H1 (cell line): ENCODE results near the gene SMIM35. TPM values are rescaled to one million over a fixed set of nuclear protein-coding genes. Genes with fewer than 3 reads are reported as not detected.
A peak's percentile ranks its signal among the peaks of the same experiment; 100 is the strongest.

Experiments
- CTCF ChIA-PET: fragments of 300-600 bp; sonication (Branson Sonifier 250); formaldehyde crosslinking; loops from one replicate; lab custom pipeline; 2021; ENCODE audit not compliant: partially characterized antibody; lab: Charles Lee
- POLR2A ChIA-PET: fragments of 300-600 bp; sonication (Branson Sonifier 250); formaldehyde crosslinking; loops from one replicate; lab custom pipeline; 2021; ENCODE audit warnings: inconsistent platforms; ENCODE audit not compliant: partially characterized antibody; lab: Charles Lee
- DNase-seq, 2 experiments: peaks; one replicate each; pipeline versions ENCODE4 v3.0.0 to v3.0.0-alpha.2; 2010 to 2022; ENCODE audit warnings: low spot score in 2 of 2, low read depth in 1 of 2, mixed read lengths in 1 of 2
- FAIRE-seq: peaks from 2 replicates; lab custom pipeline; 2011; peaks lifted over from hg19 to GRCh38; lab: Jason Lieb, UNC
- H2AFZ ChIP-seq: 2 replicates; pipeline ENCODE4 v1.8.1; 2012; ENCODE audit warnings: low read length, inconsistent platforms
- H2AK5ac ChIP-seq: 2 replicates; pipeline ENCODE4 v1.6.1; 2013; ENCODE audit warnings: low read depth, low read length
- H2BK120ac ChIP-seq: replicated peaks from 2 replicates; pipeline ENCODE3; 2013; ENCODE audit warnings: low read depth, low read length, inconsistent platforms
- H2BK12ac ChIP-seq: 2 replicates; pipeline ENCODE4 v1.6.1; 2013; ENCODE audit warnings: low read depth, low read length
- H2BK15ac ChIP-seq: 2 replicates; pipeline ENCODE4 v1.6.1; 2013; ENCODE audit warnings: low read length
- H2BK20ac ChIP-seq: 2 replicates; pipeline ENCODE4 v1.6.1; 2013; ENCODE audit warnings: low read length
- H2BK5ac ChIP-seq: 2 replicates; pipeline ENCODE4 v1.6.1; 2013; ENCODE audit warnings: low read depth, low read length
- H3K14ac ChIP-seq: 2 replicates; pipeline ENCODE4 v1.6.1; 2013; ENCODE audit warnings: inconsistent platforms; ENCODE audit not compliant: insufficient read length
- H3K18ac ChIP-seq: 2 replicates; pipeline ENCODE4 v1.6.1; 2013; ENCODE audit warnings: low read length; ENCODE audit errors: extremely low read depth
- H3K23ac ChIP-seq: 2 replicates; pipeline ENCODE4 v1.6.1; 2013; ENCODE audit warnings: inconsistent platforms; ENCODE audit not compliant: insufficient read length
- H3K23me2 ChIP-seq: 2 replicates; pipeline ENCODE4 v1.6.1; 2013; ENCODE audit warnings: low read depth, low read length
- H3K27ac ChIP-seq: 2 replicates; pipeline ENCODE4 v1.6.1; 2011; ENCODE audit warnings: low read depth, low read length, inconsistent platforms
- H3K27me3 ChIP-seq, 4 experiments: replicated peaks in 1 of 4; 1 replicate in 1 of 4; 2 replicates in 3 of 4; pipeline versions ENCODE4 v1.6.1 to v1.8.1; 2011 to 2013; ENCODE audit warnings: low read length in 3 of 4, mild to moderate bottlenecking in 3 of 4, inconsistent platforms in 2 of 4, mixed read lengths in 2 of 4, moderate library complexity in 1 of 4; ENCODE audit not compliant: control insufficient read depth in 3 of 4, insufficient read depth in 3 of 4; ENCODE audit errors: extremely low read depth in 1 of 4
- H3K36me3 ChIP-seq, 4 experiments: 2 replicates each; pipeline versions ENCODE4 v1.6.1 to v1.8.1; 2011 to 2013; ENCODE audit warnings: mild to moderate bottlenecking in 4 of 4, low read length in 3 of 4, moderate library complexity in 2 of 4, control low read depth in 1 of 4, inconsistent platforms in 1 of 4; ENCODE audit not compliant: insufficient read depth in 4 of 4, control insufficient read depth in 2 of 4
- H3K4ac ChIP-seq: replicated peaks from 2 replicates; pipeline ENCODE3; 2013; ENCODE audit warnings: low read length, low read depth, mixed read lengths, inconsistent platforms; ENCODE audit not compliant: insufficient read length
- H3K4me1 ChIP-seq, 4 experiments: replicated peaks in 1 of 4; 1 replicate in 1 of 4; 2 replicates in 3 of 4; pipeline versions ENCODE4 v1.6.1 to v1.8.1; 2011 to 2013; ENCODE audit warnings: low read length in 3 of 4, inconsistent platforms in 2 of 4, mixed read lengths in 1 of 4; ENCODE audit not compliant: insufficient read depth in 4 of 4, control insufficient read depth in 3 of 4
- H3K4me2 ChIP-seq, 2 experiments: 2 replicates each; pipeline versions ENCODE4 v1.6.1 to v1.8.1; 2011 to 2013; ENCODE audit warnings: low read depth in 2 of 2, low read length in 2 of 2, control low read depth in 1 of 2, inconsistent platforms in 1 of 2, mild to moderate bottlenecking in 1 of 2; ENCODE audit not compliant: insufficient read depth in 1 of 2
- H3K4me3 ChIP-seq, 4 experiments: fragments of 200-600, 300-600 bp in 1 of 4; sonication (generic), shearing (Covaris generic), sonication (Bioruptor Twin) in 1 of 4; 2 replicates each; pipeline versions ENCODE4 v1.5.1 to v1.8.1; 2011 to 2016; ENCODE audit warnings: low read length in 4 of 4, low read depth in 3 of 4, control low read depth in 2 of 4, inconsistent platforms in 2 of 4, mild to moderate bottlenecking in 2 of 4, mixed read lengths in 1 of 4, moderate library complexity in 1 of 4; ENCODE audit not compliant: insufficient read depth in 2 of 4; ENCODE audit errors: extremely low read depth in 1 of 4
- H3K56ac ChIP-seq: replicated peaks from 2 replicates; pipeline ENCODE3; 2013; ENCODE audit warnings: low read depth, mild to moderate bottlenecking, mixed read lengths, low read length, inconsistent platforms; ENCODE audit not compliant: insufficient read length
- H3K79me1 ChIP-seq: 2 replicates; pipeline ENCODE4 v1.6.1; 2013; ENCODE audit warnings: low read depth, low read length, control low read depth
- H3K79me2 ChIP-seq, 2 experiments: 2 replicates each; pipeline versions ENCODE4 v1.6.1 to v1.8.1; 2012 to 2013; ENCODE audit warnings: low read length in 2 of 2, mild to moderate bottlenecking in 2 of 2, inconsistent platforms in 1 of 2; ENCODE audit not compliant: insufficient read depth in 2 of 2, control insufficient read depth in 1 of 2
- H3K9ac ChIP-seq, 4 experiments: replicated peaks in 1 of 4; 1 replicate in 1 of 4; 2 replicates in 3 of 4; pipeline versions ENCODE4 v1.6.1 to v1.8.1; 2011 to 2013; ENCODE audit warnings: low read depth in 3 of 4, low read length in 3 of 4, control low read depth in 2 of 4, mild to moderate bottlenecking in 2 of 4, moderate library complexity in 2 of 4, inconsistent platforms in 1 of 4; ENCODE audit errors: extremely low read depth in 1 of 4
- H3K9me3 ChIP-seq, 2 experiments: 2 replicates each; pipeline versions ENCODE4 v1.6.1 to v1.8.1; 2012 to 2013; ENCODE audit warnings: mild to moderate bottlenecking in 2 of 2, moderate library complexity in 2 of 2, control low read depth in 1 of 2, inconsistent platforms in 1 of 2, low read depth in 1 of 2, low read length in 1 of 2, mixed read lengths in 1 of 2; ENCODE audit not compliant: insufficient read depth in 2 of 2
- H4K20me1 ChIP-seq, 2 experiments: replicated peaks in 1 of 2; 2 replicates each; pipeline versions ENCODE3 to v1.8.1; 2011 to 2013; ENCODE audit warnings: inconsistent platforms in 2 of 2, low read length in 2 of 2, mild to moderate bottlenecking in 1 of 2; ENCODE audit not compliant: insufficient read depth in 2 of 2, control insufficient read depth in 1 of 2
- H4K5ac ChIP-seq: 2 replicates; pipeline ENCODE4 v1.6.1; 2013; ENCODE audit warnings: low read length, low read depth, mixed read lengths, inconsistent platforms; ENCODE audit not compliant: insufficient read length
- H4K8ac ChIP-seq: 2 replicates; pipeline ENCODE4 v1.8.0; 2013; ENCODE audit warnings: mild to moderate bottlenecking, moderate library complexity, low read length, inconsistent platforms; ENCODE audit not compliant: insufficient read depth; ENCODE audit errors: extremely low read depth
- H4K91ac ChIP-seq: replicated peaks from 2 replicates; pipeline ENCODE3; 2013; ENCODE audit warnings: low read length, mixed read lengths, inconsistent platforms; ENCODE audit not compliant: insufficient read length
- CBX5 ChIP-seq: fragments of 300-800, 300-1000 bp; sonication (generic); IDR thresholded peaks from 2 replicates; pipeline ENCODE4 v1.7.1; 2016; ENCODE audit warnings: antibody characterized with exemption, low read length, low read depth
- EGR1 ChIP-seq: IDR thresholded peaks from 2 replicates; pipeline ENCODE4 v1.6.1; 2011; ENCODE audit warnings: low read depth, low read length, borderline replicate concordance
- GTF2F1 ChIP-seq: IDR thresholded peaks from 2 replicates; pipeline ENCODE4 v1.6.1; 2012; ENCODE audit warnings: low read depth, low read length, improper control_type of control experiment, borderline replicate concordance
- HDAC2 ChIP-seq, 2 experiments: fragments of 300-600 bp in 1 of 2; sonication (generic) in 1 of 2; IDR thresholded peaks; 2 replicates each; pipeline ENCODE4 v1.6.1; 2011 to 2012; ENCODE audit warnings: low read depth in 2 of 2, low read length in 2 of 2, mild to moderate bottlenecking in 2 of 2, moderate library complexity in 2 of 2, borderline replicate concordance in 1 of 2, inconsistent platforms in 1 of 2
- HDAC6 ChIP-seq: IDR thresholded peaks from one replicate; pipeline ENCODE4 v1.7.1; 2012; ENCODE audit warnings: low read depth, mild to moderate bottlenecking, inconsistent platforms, low read length, moderate library complexity
- JUN ChIP-seq: IDR thresholded peaks from 2 replicates; pipeline ENCODE4 v1.6.1; 2011; ENCODE audit warnings: low read depth, mild to moderate bottlenecking, improper control_type of control experiment, low read length
- RNF2 ChIP-seq: fragments of 200-900, 300-1000 bp; sonication (generic); IDR thresholded peaks from 2 replicates; pipeline ENCODE4 v1.7.1; 2016; ENCODE audit warnings: borderline replicate concordance, low read depth, mild to moderate bottlenecking, antibody characterized with exemption, low read length; ENCODE audit not compliant: poor library complexity, severe bottlenecking; ENCODE audit errors: missing control alignments
- SAP30 ChIP-seq: fragments of 300-600 bp; sonication (generic); IDR thresholded peaks from 2 replicates; pipeline ENCODE4 v1.7.1; 2012; ENCODE audit warnings: low read length, moderate library complexity, mild to moderate bottlenecking, inconsistent platforms; ENCODE audit not compliant: insufficient read depth, insufficient replicate concordance
- SP4 ChIP-seq: IDR thresholded peaks from 2 replicates; pipeline ENCODE4 v1.6.1; 2012; ENCODE audit warnings: low read length, inconsistent platforms
- USF2 ChIP-seq: IDR thresholded peaks from 2 replicates; pipeline ENCODE4 v1.6.1; 2011; ENCODE audit warnings: low read length, improper control_type of control experiment
- WGBS, 2 experiments: shearing (Covaris generic) in 1 of 2; methylation state at CpG; one replicate each; pipeline versions ENCODE4 v1.1.6 to v1.1.7; 2013 to 2015; ENCODE audit warnings: low lambda C conversion rate in 2 of 2, mixed read lengths in 2 of 2, inconsistent platforms in 1 of 2, low coverage in 1 of 2, missing lambda C conversion rate in 1 of 2; ENCODE audit not compliant: insufficient replicate concordance in 2 of 2, insufficient coverage in 1 of 2, insufficient read length in 1 of 2; ENCODE audit errors: extremely low coverage in 1 of 2, missing lambda C conversion rate in 1 of 2; 5-methylcytosine and 5-hydroxymethylcytosine counted together
- polyA plus RNA-seq, 7 experiments: library from polyadenylated mRNA; depleted of rRNA in 3 of 7; stranded (reverse) in 5 of 7; unstranded in 2 of 7; fragments of >200 nt in 5 of 7; fragments of 200-250 nt in 2 of 7; gene quantifications; 1 replicate in 5 of 7; 2 replicates in 1 of 7; 4 replicates in 1 of 7; pipeline versions ENCODE4 v1.2.1 to v1.2.3, GENCODE V29; 2011 to 2013; ENCODE audit warnings: missing spikeins in 2 of 7, mixed read lengths in 2 of 7
- total RNA-seq: library from RNA; stranded (reverse); fragmentation: NEBNext Ultra II Directional; extraction: Animal tissue kit (Norgen Biotek cat#: 25700); gene quantifications from 2 replicates; pipeline ENCODE4 v1.2.1, GENCODE V29; 2021

SMIM35 gene
- total and polyA plus RNA-seq, 2 of the 8 experiments (the other 6 are each of a cell fraction or from before 2014, with no cell fraction given): not detected

DNA sequence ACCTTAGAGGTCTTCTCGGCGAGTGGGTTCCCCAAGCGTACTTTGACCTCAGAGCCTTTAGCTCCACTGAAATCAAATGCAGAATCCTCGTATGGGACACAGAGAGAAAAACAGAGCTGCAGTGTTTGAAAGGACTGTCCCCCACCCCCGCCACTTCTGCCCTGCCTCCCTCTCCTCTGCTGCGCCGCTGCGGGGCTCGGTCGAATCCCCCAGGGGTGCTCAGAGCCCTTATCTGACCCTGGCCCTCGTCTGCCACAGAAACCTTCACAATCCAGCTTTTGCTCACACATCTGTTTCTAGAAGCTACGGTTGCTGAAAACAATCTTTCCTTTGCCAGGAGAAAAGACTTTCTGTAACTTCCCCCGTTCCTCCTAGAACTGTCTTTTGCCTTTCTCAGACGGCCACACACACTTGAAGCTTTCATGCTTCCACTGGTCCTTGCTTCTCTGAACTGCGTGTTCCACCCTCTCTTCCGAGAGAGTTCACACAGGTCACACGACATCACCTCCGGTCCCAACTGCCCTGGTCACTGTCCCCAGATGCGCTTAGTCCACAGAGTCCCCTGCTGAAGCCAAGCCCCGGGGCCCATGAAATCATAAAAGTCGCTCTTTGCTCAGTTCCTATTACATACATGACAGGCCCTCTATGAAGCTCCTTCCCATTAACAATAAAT, 3.7 kb downstream of the SMIM35 start:
- no peak overlapping the region for H3K9ac ChIP-seq
- FAIRE-seq: no peak

More for the DNA sequence above, 3.7 kb downstream of the SMIM35 start:
- H3K4me1 ChIP-seq: peaks cover 2 to 5% (median 4%) of the 10 kb centered on the region in 4 experiments; a peak in 4 of 7 replicates
- H3K27me3 ChIP-seq: no peaks in the 10 kb centered on the region; a peak in 1 of 7 replicates
- TF ChIP-seq CBX5 (no peak), EGR1 (no peak), HDAC2 (IDR thresholded peaks at IDR 0.05; ENCODE audit: borderline replicate concordance in 1 of 2, low read depth in 2 of 2, low read length in 2 of 2) (no peak), USF2 (no peak), HDAC6 (no peak), SP4 (no peak), RNF2 (no peak), SAP30 (no peak), GTF2F1 (no peak), JUN (no peak)
- TF ChIP-seq, all 59 proteins: peak for 0
- H3K23ac ChIP-seq: no peak overlapping the region
- H3K18ac ChIP-seq: peak overlapping the region; percentile 19; the same call in 1 of the 2 replicates
- H3K4me3 ChIP-seq: no peak overlapping the region
- H2BK20ac ChIP-seq: no peak overlapping the region
- H3K27ac ChIP-seq: no peak overlapping the region
- no peaks in the 10 kb centered on the region for H4K20me1 ChIP-seq
- H3K4ac ChIP-seq: no peak overlapping the region
- POLR2A ChIA-PET: interaction anchor here (1.4 kb wide), 1 partner anchor 8 kb away, joined by 3 read pairs; no protein-coding TSS in a partner anchor
- H3K4me2 ChIP-seq: no peak overlapping the region
- CTCF ChIA-PET: interaction anchor here (0.6 to 1.9 kb wide), 14 partner anchors 10 to 1275 kb away, joined by 3 to 6 read pairs (median 3); no protein-coding TSS in a partner anchor
- H2BK15ac ChIP-seq: no peak overlapping the region
- no peak overlapping the region for H2BK5ac ChIP-seq
- no peak overlapping the region; the same call in 1 of the 2 replicates for H2BK12ac ChIP-seq
- H3K79me1 ChIP-seq: no peaks in the 10 kb centered on the region
- H3K56ac ChIP-seq: no peak overlapping the region
- no peaks in the 10 kb centered on the region for H3K23me2 ChIP-seq
- H4K8ac ChIP-seq: no peak overlapping the region
- WGBS, 2 experiments: 71% methylated on average over 20 of the region's 21 CpGs; no CpG with 5 or more reads in 1 of the 2 experiments
- H2BK120ac ChIP-seq: no peak overlapping the region
- H4K91ac ChIP-seq: no peak overlapping the region
- H2AFZ ChIP-seq: peak overlapping the region; percentile 92; the same call in 1 of the 2 replicates
- H3K79me2 ChIP-seq: no peaks in the 10 kb centered on the region
- no peaks in the 10 kb centered on the region for H3K36me3 ChIP-seq
- DNase-seq: no peak
- no peak overlapping the region for H2AK5ac ChIP-seq
- peaks cover 6 to 16% of the 10 kb centered on the region in 2 experiments; a peak in 3 of 4 replicates for H3K9me3 ChIP-seq
- no peak overlapping the region for H4K5ac ChIP-seq
- H3K14ac ChIP-seq: no peak overlapping the region
